GM19240 (cell line): Measurements from ENCODE around the gene SYF2.
"Not testable (repeated sequence)": the region's sequence is repeated elsewhere in the genome, so short reads cannot be mapped to it uniquely, and the experiment has no call there.

Experiments used
- DNase-seq: peaks from one replicate; pipeline ENCODE4 v3.0.0; 2011; ENCODE audit warnings: low spot score; ENCODE audit not compliant: insufficient read length

Gene SYF2

GRCh38 chr1:25246600-25247023 is 14.3 kb upstream of the SYF2 start:
- DNase-seq: no peak

GRCh38 chr1:25245809-25246599 is 13.7 kb upstream of the SYF2 start:
- DNase-seq: no peak

- no peak for DNase-seq
Measured at GRCh38 chr1:25245393-25245792, 13.1 kb upstream of the SYF2 start.

- DNase-seq: no peak
Measured at GRCh38 chr1:25243907-25244306, 11.6 kb upstream of the SYF2 start.

DNA sequence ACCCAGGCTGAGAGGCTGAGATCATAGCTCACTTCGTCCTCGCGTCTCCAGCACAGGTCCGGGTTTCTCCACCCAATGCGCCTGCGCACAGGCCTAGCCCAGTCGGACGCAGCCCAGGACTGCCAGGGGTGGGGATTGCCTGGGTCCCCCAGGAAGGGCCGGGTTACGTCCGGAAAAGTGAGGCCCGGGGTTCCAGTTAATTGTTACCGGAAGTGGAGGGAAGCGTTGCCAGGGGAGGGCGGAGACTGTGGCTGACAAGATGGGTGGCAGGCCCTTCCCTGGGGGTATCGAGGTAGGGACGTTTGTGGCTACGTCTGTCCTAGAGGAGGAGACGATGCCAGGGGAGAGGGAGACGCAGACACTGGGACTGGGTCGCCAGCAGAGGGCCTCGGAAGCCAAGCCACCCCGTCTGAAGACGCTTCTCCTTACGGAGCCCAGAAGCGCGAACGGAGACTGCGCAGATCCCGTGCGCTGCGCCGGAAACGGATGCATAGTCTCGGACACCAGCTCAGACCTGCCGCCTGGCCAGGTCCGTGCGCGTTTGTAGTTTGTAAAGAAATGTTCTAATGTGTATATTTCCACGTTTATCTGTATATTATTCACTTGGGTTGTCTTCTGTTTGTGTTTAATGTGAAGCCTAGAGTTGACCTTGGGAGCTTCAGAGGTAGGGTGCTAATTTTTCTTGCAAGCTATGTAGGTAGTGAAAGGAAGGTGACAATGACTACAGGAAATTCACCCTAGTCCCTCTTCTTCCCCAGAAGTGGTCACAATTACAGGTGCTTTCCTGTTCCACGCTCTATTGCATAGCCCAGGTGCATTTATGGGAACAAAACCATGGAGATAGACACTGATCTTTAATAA is 7.6 kb upstream of the SYF2 start:
- DNase-seq: peak; percentile 27

DNA sequence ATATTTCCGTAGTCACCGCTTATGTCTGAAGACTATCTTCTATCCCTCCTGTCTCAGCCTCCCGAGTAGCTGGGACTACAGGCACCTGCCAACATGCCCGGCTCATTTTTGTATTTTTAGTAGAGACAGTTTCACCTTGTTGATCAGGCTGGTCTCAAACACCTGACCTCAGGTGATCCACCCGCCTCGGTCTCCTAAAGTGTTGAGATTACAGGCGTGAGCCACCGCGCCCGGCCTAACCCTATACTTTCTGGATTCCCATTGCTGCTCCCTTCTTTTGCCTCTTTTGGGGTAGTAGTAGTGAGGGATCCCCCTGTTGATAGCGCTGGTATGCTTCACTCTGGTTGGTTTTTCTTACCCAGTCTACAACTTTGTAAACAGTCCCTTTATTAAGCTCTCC is 5.7 kb upstream of the SYF2 start:
- no peak for DNase-seq

GRCh38 chr1:25236261-25236660 is 4.0 kb upstream of the SYF2 start:
- DNase-seq: not testable (repeated sequence)

DNA sequence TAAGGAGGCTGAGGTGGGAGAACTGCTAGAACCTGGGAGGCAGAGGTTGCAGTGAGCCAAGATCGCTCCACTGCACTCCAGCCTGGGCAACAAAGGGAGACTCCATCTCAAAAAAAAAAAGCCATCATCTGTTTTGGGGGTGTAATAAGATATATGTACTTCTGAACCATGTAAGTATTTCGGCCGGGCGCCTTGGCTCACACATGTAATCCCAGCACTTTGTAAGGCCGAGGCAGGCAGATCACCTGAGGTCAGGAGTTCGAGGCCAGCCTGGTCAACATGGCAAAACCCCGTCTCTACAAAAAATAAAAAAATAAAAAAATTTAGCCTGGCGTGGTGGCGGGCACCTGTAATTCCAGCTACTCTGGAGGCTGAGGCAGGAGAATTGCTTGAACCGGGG is 3.1 kb upstream of the SYF2 start:
- not testable (repeated sequence) for DNase-seq

DNA sequence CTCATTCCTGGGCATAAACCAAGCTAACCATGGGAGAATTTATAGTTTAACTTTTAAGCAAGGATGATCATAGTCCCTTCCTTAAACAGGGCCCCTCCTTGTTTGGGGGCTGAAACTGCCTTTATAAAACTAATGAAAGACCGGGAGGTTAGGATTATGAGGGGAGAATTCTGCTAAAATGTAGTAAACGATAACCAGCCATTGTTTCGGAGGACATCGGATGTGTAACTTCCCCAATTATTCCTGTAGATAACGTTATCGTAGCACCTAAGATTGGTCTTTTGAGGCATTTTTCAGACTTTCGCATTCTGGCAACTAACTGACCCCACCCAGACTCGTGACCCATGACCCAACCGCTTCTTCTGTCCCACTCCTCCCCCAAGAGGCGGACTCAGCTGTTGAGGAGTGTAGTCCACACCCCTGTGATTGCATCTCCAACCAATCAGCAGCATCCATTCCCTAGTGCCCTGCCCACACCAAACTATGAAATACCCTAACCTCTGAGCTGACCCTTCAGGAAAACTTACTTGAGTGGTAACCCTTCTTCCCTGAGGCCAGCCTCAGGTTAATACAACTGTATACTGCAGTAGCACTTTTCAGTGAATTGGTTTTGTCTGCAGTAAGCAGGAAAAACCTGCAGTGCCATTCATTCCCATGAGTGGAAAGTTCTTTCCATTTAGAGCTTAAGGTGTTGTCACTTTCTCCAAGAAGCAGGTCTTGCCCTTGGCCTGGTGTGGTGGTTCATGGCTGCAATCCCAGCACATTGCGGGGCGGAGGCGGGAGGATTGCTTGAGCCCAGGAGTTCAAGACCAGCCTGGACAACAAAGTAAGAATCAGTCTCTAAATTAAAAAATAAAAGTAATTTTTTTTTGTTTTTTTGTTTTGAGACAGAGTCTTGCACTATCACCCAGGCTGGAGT is 823 bp upstream of the SYF2 start:
- DNase-seq: peak; percentile 23

GRCh38 chr1:25223471-25223870 is 8.8 kb downstream of the SYF2 start:
- DNase-seq: no peak

GRCh38 chr1:25222606-25223005 is 9.7 kb downstream of the SYF2 start:
- DNase-seq: no peak

DNA sequence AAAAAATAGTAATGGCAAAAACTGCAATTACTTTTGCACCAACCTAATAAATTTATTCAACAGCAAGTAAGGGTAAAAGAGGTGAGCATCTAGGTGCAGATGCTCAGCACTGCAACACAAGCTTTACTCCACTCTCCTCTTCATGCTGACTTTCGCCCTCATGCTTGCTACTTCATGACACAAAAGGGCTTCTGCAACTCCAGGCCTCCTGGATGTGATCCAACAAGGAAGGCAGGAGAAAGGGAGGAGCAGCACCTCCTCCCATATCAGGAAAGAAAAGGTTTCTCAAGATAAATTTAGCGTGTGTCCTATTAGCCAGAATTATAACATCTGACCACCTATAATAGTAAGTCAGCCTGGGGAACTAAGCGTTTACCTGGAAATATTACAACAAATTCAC is 11.6 kb downstream of the SYF2 start:
- DNase-seq: no peak

- no peak for DNase-seq
Measured at GRCh38 chr1:25219661-25220251, 12.5 kb downstream of the SYF2 start.

- DNase-seq: no peak
Measured at GRCh38 chr1:25217598-25218232, 14.6 kb downstream of the SYF2 start.

DNA sequence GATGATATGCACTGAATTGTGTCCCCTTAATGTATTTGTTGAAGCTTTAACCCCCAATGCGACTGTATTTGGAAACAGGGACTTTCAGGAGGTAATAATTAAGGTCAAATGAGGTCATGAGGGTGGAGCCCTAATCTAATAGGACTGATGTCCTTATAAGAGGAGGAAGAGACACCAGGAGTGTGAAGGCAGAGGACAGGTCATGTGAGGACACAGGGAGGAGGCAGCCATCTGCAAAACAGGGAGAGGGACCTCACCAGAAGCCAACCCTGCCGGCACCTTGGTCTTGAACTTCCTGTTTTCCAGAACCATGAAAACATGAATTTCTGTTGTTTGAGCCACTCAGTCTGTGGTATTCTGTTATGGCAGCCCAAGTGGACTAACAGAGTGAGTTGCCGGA is 15.3 kb downstream of the SYF2 start:
- no peak for DNase-seq

DNA sequence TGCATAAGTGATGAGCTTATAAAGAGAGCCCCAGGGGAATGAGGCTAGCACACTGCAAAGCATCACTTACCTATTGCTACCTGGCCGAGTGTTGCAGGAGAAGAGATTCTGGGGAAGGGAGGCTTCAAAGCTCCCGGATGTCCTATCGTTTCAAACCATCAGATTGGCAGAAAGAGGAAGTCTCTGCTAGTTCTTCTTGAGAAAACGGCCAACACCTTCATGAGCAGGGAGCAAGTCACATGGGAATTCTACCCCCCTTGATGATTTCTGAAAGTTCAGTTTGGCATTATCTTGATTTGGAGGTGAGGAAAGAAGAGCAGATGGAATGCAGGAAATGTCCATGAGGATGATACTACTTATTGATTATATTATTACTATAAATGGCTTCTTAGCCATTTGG is 16.2 kb downstream of the SYF2 start:
- no peak for DNase-seq

- DNase-seq: no peak
Measured at GRCh38 chr1:25212725-25213124, 19.6 kb downstream of the SYF2 start.

DNA sequence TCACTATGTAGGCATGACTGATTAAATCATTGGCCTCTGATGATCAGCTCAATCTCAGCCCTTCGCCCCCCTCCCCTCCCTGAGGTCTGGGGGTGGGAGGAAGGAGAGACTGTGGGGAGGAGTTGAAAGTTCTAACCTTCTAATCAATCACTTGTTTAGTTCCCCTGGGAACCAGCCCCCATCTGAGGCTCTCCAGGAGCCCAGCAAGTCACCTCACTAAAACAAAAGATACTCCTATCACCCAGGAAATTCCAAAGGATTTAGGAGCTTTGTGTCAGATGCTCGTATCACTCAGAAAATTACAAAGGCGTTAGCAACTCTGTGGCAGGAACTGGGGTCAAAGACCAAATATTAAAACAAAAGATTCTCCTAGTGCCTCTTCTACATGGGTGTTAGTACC is 21.6 kb downstream of the SYF2 start:
- DNase-seq: no peak

DNA sequence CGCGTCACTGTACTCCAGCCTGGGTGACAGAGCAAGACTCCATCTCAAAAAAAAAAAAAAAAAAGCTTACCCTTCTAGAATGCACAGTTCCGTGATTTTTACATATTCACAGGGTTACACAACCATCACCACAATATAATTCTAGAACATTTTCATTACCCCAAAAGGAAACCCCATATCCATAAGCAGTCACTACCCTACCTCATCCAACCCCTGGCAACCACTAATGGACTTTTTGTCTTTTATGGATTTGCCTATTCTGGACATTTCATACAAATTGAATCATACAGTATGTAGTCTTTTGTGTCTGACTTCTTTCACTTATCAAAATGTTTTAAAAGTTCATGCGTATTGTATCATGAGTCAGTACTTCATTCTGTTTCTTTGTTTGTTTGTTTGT is 22.8 kb downstream of the SYF2 start:
- no peak for DNase-seq

GRCh38 chr1:25208561-25209222 is 23.6 kb downstream of the SYF2 start:
- no peak for DNase-seq
